IPS DF 4.7 (cell line): ENCODE results near the gene BICRA.
A peak's percentile ranks its signal among the peaks of the same experiment; 100 is the strongest.

Experiments used
- DNase-seq: peaks from one replicate; pipeline ENCODE4 v3.0.0-alpha.2; 2013; ENCODE audit warnings: low spot score; ENCODE audit errors: extremely low read depth

Gene BICRA

DNA sequence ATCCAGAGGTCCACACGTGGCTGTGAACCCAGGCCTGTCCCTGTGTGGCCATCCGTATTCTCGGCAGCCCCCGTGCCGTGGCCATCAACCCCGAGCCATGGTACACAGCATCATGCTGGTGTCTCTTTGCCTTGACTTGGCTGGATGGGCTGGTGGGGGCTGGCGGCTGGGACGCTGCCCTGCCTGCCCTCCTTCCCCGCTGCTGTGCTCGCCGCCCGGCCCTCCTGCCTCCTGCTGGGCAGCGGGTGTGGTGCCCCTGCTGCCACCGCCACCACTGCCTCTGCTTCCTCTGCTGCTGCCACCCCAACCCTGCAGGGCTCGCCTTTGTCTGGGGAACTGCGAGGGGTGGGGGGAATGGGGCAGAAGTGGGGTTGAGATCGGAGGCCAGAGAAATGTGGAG lies 84.6 kb downstream of the BICRA start:
- no peak for DNase-seq

DNA sequence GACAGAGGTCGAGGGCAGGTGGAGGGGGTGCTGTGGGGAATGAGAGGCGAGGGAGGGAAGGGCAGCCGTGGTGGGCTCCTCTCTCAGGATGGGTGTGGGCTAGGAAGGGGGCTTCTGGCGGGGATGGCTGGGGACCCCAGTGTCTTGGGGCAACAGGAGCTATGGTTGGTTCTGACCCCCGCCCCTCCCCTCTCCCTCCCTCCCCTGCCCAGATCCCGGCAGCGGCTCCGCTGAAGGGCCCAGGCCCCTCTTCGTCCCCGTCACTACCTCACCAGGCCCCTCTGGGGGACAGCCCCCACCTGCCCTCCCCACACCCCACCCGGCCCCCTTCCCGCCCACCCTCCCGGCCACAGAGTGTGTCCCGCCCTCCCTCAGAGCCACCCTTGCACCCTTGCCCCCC lies 85.0 kb downstream of the BICRA start:
- DNase-seq = no peak

DNA sequence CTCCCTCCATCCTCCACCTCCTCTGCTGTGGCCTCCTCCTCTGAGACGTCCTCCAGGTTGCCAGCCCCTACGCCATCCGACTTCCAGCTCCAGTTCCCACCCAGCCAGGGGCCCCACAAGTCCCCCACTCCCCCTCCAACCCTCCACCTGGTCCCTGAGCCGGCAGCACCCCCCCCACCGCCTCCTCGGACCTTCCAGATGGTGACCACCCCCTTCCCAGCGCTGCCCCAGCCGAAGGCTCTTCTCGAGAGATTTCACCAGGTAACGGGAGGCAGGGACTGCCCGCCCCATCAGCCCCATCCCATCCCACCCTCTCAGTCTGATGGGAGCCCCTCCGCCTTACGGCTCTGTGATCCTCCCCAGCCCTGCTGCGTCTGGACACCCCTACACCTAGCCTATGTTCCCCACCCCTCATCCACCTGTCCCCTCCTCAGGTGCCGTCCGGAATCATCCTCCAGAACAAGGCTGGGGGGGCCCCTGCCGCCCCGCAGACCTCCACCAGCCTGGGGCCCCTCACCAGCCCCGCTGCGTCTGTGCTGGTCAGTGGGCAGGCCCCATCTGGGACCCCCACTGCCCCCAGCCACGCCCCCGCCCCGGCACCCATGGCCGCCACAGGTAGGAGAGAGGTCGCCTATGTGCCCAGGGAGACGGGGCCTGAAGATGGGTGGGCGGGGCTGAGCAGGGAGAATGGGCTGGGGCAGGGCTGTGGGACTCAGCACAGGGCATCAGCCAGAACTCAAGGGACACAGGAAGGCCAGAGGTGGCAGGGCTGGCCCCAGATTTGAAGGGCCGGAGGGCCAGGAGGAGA lies 85.7 kb downstream of the BICRA start:
- DNase-seq = no peak

DNA sequence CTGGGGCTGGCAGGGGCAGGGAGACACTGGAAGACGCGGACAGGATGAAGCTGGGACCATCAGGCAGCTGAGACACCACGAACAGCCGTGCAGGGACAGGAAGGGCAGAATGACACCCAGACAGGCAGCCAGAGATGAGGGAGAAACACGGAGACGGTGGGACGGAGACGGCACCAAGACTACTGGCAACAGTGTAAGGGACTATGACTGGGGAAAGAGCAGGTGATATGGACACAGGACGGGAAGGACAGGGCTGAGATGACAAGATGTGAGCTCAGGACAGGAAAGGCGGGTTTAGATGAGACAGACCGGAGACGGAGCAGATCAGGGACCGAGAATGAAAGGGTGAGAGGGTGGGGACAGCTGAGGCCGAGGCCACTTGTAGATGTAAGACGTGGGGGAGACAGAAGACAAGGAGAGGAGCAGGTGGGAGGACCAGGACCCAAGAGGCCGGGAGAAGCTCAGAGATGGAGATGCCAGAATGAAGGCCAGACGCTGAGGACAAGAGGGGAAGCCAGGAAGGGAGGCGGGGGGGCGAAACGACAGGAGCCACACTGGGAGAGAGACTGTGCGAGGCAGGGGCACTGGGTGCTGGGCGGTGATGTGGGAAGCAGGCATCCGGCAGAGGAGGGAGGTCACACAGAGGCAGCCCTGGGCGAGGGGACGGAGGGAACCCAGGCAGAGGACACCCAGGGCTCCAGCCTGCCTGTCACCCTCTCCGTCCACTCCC lies 86.8 kb downstream of the BICRA start:
- DNase-seq = no peak

DNA sequence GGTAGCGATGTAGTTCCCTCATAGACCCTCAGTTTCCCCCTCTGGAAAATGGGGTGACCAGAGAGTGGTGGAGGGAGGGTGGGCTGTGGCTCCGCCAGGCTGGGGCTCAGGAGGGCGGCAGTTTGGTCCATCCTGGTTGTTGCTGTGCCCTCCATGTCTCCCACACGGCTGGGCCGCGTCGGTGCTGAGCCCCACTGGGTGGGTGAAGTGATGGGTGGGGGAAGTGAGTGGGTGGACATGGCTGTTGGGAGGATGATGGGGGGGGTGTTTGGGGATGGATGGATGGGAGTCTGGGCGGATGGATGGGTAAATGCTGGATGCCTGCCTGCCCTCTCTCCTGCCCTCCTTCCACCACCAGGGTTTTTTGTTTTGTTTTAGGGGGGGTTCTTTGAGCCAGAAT lies 87.7 kb downstream of the BICRA start:
- no peak for DNase-seq

DNA sequence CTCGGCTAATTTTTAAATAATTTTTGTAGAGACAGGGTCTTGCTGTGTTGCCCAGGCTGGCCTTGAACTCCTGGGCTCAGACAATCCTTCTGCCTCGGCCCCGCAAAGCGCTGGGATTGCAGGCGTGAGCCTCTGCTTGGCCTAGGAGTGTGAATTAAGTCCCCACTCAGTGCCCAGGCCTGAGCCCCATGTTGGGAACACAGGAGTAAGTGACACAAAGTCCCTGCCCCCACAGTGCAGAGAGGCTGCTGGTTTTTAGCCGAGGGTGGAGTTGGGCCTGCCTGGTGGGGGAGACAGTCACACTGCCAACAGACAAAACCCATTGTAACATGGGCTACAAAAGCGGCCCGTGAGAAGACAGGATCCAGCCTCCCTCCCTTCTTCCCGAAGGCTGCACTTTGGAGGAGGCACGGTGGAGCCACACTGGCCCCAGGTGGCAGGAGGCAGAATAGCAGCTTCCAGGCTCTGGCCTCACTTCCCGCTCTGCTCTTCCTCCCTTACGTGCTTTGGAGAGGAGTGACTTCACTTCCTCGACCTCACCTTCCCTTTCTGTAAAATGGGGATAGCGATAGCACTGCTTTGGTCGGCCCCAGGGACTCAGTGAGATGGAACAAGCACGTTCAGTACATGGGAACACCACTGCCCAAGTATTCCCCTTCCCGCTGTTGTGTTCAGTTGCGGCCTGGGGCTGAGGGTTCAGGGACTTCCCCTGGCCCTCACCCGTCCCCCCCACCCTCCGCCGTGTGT lies 89.1 kb downstream of the BICRA start:
- DNase-seq = peak; percentile 71

DNA sequence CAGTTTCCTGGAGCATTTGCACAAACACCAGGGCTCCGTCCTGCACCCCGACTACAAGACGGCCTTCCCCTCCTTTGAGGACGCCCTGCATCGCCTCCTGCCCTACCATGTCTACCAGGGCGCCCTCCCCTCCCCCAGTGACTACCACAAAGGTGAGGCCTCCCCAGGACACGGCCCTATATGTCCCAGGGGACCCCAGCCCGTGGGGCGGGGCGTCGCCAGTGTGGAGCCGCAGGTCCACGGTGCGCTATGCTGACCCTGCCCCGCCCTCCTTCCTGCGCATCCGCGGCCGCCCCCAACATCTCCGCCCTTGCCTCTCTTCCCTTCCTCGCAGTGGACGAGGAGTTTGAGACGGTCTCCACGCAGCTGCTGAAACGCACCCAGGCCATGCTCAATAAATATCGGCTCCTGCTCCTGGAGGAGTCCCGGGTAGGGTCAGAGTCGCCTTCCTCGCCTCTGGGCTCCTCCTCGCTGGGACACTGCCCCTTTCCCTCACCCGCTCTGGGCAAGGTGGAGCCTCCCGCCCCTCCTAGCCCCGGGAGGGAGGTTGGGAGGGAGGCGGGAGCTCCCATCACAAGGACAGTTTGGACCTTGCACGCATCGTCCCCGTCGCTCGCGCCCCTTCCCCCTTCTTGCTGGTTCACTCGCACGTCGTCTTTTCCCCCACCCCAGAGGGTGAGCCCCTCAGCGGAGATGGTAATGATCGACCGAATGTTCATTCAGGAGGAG lies 89.9 kb downstream of the BICRA start:
- DNase-seq = no peak

DNA sequence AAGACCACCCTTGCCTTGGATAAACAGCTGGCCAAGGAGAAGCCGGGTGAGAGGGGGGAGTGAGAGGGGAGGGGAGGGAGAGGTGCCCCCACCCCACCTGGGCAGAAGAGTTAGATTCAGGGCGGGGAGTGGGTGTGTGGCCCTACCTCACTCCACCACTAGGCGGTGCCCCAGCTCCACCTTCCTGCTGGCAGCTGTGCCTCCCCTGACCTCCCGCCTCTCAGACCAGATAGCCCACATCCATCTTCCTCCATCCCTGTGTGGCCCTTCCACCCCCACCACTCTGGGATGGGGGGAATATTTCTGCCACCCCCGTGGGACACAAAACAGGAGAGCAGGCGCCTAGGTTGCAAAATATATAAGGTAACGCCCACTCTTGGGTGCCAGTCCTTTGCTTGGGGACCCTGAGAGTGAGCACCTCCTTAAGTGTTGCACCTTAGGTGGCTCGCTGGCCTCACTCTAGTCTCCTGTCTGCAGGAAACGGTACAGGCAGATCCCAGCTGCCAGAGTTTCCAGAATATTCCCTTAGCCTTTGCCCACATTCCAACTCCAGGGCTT lies 90.5 kb downstream of the BICRA start:
- DNase-seq = no peak

DNA sequence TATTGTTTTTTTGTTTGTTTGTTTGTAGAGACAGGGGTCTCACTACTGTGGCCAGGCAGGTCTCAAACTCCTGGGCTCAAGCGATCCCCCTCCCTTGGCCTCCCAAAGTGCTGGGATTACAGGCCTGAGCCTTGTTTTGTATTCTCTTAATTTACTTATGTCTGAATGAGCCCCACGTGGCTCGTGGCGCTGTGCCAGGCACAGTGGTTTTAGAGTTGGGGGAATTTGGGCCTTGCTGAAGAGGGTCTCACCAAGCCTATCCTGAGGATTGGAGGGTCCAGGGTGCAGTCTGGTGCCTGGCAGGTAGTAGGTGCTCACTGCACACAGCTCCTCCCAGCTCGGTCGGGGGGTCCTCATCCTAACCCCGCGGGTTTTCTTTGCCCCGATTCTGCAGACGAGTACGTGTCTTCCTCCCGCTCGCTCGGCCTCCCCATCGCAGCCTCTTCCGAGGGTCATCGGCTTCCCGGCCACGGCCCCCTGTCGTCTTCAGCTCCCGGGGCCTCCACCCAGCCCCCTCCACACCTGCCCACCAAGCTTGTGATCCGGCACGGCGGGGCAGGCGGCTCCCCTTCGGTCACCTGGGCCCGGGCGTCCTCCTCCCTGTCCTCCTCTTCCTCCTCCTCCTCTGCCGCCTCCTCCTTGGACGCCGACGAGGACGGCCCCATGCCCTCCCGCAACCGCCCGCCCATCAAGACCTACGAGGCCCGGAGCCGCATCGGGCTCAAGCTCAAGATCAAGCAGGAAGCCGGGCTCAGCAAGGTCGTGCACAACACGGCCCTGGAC lies 92.2 kb downstream of the BICRA start:
- DNase-seq = no peak

DNA sequence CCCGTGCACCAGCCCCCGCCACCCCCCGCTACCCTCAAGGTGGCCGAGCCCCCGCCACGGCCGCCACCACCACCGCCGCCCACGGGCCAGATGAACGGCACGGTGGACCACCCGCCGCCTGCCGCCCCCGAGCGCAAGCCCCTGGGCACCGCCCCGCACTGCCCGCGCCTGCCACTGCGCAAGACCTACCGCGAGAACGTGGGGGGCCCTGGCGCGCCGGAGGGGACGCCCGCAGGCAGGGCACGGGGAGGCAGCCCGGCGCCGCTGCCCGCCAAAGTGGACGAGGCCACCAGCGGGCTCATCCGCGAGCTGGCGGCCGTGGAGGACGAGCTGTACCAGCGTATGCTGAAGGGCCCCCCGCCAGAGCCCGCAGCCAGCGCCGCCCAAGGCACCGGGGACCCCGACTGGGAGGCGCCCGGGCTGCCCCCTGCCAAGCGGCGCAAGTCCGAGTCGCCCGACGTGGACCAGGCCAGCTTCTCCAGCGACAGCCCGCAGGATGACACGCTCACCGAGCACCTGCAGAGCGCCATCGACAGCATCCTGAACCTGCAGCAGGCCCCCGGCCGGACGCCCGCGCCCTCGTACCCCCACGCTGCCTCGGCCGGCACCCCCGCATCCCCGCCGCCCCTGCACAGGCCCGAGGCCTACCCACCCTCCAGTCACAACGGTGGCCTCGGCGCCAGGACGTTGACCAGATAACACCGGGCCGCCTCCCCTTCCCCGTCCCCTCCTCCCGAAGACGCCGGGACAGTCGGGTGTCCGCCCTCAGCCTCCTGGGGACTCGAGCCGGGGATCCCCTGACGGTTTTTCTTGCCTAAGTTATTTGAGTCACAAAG lies 93.0 kb downstream of the BICRA start:
- DNase-seq = no peak

DNA sequence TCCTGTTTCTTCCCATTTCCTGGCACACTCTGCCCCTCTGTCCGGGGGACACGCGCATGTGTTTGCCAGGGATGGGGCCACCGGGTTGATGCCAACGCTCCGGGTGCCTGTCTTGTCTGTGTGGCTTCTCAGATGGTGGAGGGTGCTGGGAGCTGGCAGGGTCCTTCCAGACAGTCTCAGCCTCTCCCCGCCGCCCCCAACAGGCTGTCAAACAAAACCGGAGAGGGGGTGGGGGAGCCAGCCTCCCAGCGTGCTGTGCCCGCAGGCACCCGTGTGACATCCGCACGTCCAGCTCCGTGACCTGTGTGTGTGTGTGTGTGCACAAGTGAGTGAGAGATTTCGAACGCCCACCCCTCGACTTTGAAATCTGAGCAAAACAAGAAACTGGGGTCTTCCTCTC lies 93.7 kb downstream of the BICRA start:
- DNase-seq = no peak

DNA sequence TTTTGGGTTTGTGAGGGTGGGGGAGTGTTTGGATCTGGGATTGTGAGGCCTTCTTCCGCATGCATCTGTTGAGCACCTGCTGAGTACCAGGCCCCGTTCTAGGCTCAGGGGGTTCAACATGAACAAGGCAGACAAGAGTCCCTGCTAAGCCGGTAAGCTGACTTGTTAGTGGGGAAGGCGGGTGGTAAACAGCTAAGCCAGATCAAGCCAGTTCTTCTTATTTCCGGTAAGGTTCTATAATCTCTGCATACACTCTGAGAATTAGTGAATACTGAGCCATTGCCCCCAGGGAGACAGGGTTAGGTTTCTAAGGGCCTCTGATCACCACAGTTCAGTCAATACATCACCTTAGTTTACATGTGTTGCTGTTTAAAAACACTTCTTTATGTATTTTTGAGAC lies 94.4 kb downstream of the BICRA start:
- no peak for DNase-seq

DNA sequence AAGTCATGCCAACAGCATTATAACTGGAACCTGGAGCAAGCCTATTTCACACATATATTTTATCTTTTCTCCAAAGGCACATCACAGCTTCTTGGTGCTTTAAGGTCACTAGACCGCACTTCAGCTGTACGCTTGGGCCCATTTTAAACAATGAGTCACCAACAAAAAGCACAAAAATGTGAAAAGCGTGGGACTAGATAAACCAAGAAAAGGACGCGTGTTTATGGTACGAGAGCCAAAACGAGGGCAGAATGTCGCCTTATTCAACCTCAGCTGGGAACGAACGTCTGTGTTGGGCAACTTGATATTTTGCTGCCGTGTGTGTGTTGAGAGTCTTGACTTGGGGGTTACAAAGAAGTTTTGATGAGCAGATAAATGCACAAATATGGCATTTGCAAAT lies 95.1 kb downstream of the BICRA start:
- no peak for DNase-seq

DNA sequence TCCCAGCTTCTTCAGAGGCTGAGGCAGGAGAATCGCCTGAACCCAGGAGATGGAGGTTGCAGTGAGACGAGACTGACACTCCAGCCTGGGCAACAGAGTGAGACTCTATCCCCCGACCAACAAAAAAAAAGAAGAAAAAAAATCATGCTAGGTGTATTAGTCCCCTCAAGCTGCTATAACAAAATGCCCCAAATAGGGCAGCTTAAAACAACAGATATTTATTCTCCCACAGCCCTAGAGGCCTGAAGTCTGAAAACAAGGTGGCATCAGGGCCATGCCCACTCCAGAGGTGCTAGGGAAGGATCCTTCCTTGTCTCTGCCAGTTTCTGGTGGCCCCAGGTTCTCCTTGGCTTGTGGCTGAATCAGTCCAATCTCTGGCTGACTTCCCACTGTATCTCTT lies 95.7 kb downstream of the BICRA start:
- no peak for DNase-seq

DNA sequence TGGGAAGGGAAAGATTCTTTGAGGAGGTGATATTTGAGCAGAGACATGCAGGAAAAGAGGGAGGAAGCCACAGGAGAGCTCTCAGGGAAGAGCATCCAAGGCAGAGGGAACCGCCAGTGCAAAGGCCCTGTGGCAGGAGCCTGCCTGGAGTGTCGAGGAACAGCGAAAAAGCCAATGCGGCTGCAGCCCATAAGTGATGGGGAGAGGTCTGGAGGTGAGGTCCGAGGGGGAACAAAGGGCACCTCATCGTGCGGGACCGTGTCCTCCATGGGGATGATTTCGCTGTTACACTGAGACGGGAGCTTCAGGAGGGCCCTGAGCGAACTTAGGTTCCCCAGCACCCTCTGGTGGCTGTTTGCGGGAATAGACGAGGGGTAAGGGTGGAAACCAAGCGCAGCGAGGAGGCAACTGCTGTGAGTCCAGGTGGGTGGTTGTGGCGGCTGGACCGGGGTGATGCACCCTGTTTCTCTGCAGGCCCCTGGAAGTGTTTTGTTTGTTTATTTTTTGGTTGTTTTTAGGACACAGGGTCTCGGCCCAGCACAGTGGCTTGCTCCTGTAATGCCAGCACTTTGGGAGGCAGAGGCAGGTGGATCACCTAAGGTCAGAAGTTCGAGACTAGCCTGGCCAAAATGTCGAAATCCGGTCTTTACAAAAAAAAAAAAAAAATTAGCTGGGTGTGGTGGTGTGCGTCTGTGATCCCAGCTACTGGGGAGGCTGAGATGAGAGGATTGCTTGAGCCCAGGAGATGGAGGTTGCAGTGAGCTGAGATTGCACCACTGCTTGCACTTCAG lies 98.4 kb downstream of the BICRA start:
- no peak for DNase-seq

DNA sequence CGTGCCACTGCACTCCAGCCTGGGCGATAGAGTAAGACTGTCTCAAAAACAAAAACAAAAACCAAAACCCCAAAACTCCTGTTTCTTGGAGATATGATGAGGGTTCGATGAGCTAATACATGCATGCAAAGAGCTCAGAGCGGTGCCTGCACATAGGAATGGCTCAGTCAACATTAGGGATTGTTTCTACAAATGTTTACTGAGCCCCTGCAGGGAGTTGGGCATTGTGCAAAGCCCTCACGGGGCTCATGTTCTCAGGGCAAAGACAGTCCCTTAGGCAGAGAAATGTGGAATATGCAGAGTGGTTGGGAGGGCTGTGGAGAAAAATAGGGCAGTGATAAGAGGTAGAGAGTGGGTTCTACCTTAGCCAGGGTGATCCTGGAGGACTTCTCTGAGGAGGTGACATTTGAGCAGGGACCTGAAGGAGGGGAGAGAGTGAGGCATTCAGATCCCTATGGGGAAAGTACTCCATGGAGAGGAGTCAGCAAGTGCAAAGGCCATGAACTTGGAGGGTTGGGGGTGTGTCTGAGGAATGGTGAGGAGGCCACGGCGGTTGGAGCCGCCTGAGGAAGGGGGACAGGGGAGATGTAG lies 102.8 kb downstream of the BICRA start:
- DNase-seq = no peak

DNA sequence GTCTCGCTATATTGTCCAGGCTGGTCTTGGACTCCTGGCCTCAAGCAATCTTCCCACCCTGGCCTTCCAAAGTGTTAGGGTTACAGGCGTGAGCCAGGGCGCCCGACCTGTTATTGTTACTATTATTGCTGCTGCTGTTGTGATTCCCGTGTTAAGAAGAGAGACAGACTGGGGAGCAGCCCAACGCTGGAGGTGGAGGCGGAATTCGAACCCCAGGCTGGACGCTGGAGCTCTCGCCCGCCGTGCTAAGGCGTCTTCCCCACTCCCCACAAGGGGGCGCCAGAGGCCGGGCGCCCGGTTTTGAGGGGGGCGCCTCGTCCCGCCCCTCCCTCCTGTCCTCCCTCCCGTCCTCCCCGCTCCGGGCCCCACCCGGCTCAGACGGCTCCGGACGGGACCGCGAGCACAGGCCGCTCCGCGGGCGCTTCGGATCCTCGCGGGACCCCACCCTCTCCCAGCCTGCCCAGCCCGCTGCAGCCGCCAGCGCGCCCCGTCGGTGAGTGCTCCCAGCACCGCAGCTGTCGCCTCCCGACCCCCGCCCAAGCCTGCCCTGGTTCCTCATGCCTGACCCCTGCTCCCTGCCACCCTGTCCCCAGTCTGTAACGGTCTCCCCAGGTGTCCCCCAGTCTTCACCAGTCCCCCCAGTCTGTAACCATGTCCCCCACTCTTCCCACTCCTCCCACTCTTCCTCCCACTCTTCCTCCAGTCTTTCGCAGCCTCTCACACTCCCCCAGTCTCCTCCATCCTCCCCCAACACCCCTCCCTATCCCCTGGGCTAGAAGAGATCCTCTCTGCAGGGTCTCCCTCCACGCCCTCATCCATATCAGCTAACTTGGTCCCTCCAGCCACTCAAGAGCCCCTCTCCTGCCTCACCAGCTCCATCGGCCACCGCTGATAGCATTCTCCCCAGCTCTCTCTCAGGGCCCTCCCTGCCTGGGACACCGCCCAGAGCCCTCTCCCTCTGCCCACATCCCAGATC lies 104.4 kb downstream of the BICRA start, which contains the start of gene EHD2:
Gene EHD2 (plus strand): TSS at position 377 of the 976 bp plus-strand sequence. CDS start 3,191 bp downstream, outside the sequence.
- no peak for DNase-seq
